GM19372 (cell line): ENCODE measurements around the gene BMP7.
"Not testable (repeated sequence)": the region's sequence is repeated elsewhere in the genome, so short reads cannot be mapped to it uniquely, and the experiment has no call there.

ENCODE experiments used
- ATAC-seq: cut with Tn5 transposase; IDR thresholded peaks from one replicate; pipeline ENCODE4 v1.9.1; 2021; ENCODE audit warnings: mild to moderate bottlenecking, low read depth, moderate library complexity; ENCODE audit not compliant: unreplicated experiment

Gene BMP7

DNA sequence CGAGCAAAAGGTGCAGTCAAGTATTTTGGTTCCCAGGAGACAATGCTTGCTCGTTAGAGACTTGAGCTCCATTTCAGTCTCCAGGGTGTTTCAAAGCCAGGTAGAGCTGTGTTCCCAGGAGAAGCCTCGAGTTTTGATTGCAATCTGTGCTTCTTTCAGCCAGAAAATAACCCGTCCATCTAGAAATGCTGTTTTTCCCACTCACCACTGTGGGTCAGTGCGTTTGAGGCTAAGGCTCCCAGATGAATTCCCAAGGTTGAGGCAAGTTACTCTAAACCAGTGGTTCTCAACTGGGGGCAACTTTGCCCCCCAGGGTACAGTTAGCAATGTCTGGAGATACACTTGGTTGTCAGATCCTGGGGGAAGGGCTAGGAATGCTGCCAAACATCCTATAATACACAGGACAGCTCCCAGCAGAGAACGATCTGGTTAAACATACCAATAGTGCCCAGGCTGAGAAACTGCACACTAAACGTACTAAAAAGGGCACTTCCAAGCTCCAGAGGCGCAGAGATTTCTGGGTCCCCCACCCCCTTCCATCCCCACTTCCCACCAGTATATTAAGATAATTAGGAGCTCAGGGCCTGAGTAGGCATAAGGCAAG is 13.8 kb downstream of the BMP7 start:
- no peak for ATAC-seq

DNA sequence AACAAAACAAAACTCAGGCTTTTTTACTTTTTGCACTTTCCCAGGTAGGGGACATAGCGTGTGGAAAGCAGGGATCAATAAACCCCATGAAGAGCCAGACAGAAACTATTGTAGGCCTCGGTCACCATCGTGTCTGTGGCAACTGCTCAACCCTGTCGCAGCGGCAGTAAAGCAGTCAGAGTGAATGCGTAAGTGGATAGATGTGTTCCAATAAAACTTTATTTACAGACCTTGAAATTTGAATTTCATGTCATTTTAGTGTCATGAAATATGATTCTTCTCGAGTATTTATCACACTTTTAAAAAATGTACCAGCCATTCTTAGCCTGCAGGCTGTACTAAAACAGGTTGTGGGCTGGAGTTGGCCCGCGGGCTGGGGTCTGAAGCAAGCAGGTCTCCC is 14.5 kb downstream of the BMP7 start:
- no peak for ATAC-seq

DNA sequence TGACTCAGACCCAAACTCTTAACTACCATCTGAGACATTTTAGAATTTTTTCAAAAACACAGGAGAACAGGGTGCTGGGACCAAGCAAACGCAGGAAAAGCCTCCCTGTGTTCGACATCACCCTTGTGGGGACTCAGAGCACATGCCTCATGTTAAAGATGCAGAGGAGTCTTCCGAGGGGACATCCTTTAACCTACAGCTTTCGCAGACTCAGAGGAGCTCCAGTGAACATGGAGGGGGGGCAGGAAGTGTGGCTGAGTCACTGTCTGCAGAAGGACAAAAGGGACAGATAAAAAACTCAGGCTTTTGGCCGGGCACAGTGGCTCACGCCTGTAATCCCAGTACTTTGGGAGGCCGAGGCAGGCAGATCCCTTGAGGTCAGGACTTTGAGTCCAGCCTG is 15.1 kb downstream of the BMP7 start:
- no peak for ATAC-seq

DNA sequence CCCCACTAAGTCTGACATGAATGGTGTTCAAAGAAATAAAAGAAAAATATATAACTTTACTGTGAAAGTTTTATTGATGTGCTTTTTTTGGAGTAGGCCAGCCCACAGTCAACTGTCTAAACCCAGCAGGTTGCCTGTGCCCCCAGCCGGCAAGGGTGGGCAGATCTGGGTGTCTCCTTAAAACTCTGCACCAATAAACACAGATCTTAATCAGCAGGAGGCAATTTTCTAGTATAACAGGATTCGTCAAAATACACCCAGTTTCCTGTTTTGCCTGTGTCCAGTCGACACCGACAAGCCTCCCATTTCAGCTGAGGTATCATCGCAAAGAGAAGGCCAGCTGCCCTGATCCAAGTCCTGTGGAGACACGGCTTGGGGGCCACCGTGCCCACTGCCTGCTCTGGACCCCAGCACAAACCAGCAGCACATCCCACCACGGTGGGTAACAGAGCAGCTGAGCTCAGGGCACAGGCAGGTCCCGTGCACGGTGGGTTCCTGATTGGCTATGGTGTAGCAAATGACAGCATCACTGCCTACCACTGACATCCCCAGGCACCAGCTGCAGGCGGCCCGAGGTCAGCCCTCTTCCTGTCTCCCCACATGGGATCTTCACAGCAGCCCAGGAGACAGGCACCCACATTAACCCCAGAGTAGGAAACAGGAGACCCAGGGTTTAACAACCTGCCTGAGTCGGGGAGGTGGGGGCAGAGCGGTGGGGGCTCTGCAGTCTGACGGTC is 15.7 kb downstream of the BMP7 start:
- ATAC-seq: no peak

DNA sequence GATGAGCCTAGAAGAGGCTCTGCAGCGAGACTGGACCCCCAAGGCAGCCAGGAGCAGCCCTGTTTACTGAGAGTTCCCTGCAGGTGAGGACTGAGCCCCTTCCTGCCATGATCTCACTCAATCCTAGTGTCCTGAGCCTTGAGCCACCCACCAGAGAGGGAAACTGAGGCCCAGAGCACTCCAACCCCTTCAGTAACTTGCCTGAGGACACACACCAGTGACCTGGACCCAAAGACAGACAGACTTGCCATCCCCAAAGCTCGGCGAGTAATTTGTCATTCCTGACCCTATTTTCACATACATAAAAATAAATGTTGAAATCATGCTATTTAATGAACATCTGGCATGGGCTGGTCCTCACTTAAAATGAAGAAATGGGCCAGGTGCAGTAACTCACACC is 16.7 kb downstream of the BMP7 start:
- ATAC-seq: no peak

DNA sequence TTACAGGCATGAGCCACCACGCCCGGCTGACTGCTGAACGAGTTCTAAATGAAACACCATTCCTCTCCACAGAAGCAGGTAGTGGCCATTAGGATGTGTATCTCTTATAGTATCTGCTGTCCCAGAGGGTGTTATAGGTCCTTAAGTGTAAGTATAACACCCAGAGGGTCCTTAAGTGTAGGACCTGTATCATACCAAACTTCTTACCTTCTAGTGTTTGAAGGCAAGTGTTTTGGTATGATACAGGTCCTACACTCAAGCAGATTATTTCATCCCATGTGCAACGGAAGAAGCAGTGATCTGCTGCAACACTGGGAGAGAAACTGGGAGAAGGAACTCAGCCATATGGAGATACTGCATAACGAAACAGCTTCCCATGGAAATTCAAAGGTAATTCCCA is 17.4 kb downstream of the BMP7 start:
- no peak for ATAC-seq

DNA sequence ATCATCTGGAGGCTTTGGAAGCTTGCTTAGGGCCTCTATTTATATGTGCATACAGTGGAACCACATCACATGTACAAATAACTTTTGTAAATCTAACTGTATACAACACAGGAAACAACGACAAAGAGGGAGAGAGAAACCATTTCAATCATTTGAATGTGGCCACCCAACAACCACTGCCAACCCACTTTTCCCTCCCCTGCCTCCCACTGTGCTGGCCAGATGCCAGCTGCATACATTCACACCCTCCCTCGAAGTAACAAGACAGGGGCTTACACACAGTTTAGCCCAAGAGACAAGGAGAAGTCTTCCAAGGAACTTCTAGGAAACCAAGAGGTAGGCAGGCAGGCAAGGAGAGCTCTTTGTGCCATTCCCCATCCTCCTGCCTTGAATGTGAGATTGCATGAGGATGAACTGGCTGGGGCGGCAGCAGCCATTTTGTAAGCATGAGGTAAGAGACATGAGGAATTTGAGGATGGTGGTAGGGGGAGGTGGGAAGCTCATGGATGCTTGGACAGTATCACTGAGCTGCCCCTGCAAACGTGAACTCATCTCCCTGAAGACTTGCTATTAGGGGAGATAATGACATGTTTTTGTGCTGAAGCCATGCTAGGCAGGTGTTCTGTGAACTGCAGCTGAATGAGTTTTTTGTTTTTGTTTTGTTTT is 18.2 kb downstream of the BMP7 start:
- ATAC-seq: no peak

DNA sequence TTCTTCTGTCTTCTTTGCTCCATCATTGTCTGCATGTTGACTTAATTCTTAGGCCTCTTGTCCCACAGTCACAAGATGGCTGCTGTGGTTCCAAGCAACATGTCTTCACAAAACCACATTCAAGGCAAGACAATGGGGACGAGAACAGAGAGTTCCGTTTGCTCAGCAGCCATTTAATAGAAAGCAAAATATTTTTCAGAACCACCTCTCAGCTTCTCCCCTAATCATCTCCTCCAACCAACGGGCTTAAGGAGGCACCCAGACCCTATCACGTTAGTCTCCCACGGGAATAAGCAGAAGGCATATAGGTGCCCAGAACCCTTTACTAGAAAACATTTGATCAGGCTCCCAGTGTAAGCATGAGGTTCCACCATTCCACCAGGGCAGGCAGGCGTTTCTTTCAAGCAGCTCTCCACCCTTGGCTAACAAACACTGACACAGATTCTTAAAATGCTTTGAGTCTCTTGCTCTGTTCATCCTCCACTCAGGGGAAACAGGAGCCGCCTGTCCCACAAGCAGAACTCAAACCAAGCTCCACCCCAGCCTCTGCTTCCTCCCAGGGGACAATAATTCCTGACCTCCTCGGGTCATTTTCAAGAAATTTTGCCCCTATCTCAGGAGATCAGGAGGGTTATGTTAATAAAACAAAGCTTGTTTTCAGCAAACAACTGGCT is 19.0 kb downstream of the BMP7 start:
- no peak for ATAC-seq

DNA sequence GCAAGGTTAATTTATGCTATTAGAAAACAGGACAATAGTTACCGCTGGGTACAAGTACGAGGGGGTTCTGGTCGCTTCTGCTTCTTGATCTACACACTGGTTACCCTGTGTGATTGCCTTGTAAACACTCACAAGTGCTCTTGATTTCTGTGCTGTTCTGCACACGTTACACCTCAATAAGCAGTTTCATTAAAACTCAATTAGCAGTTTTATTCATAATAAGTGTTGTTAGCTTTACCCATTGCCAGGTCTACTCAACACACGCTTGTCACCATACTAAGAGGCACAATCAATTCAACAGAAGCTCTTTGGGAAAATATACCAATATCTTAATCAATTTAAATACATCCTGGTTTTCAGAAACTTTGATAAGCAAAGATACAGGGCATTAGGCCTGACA is 20.4 kb downstream of the BMP7 start:
- ATAC-seq: no peak

DNA sequence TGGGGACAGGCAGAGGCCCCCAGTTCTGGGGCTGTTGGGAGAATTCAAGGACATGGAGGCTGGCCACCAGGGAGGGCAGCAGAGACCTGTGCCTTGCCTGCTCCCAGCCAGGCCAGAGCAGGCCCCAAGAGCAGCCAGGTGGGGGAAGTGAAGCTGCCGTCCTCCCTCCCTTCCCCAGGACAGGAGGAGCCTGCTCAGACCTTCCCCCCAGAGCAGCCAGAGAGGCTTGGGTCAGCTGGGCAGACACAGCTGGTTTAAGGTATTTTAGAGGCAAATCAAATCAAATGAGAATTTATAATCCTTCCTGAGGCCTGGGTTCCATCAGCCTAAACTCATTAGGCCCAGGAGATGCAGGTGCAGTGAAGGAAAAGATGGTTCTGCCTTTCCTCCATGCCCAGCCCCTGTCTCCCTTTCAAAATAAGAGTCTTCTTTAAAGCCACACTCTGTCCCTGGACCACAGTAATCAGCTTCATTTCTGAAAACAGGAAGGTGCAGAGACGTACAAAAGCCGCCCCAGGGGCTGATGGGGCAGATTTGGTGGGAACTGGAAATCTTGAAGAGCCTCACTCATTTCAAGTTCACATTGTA is 21.7 kb downstream of the BMP7 start:
- no peak for ATAC-seq

DNA sequence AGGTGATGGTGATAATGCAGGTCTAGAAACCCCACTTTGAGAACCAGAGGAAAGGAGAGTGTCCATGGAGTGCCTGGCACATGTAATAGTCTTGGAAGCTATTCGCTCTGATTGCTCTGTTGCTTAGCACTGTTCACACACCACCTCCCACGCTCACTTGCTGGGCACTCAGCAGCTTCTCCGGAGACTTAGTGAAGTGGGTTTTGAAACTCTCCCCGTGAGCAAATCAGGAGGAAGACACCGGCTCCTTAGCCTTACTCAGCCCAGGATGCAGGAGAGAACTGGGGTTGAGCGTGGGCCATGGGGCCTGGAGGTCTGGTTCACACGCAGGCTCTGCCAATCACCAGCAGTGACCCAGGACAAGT is 22.2 kb downstream of the BMP7 start:
- ATAC-seq: no peak

DNA sequence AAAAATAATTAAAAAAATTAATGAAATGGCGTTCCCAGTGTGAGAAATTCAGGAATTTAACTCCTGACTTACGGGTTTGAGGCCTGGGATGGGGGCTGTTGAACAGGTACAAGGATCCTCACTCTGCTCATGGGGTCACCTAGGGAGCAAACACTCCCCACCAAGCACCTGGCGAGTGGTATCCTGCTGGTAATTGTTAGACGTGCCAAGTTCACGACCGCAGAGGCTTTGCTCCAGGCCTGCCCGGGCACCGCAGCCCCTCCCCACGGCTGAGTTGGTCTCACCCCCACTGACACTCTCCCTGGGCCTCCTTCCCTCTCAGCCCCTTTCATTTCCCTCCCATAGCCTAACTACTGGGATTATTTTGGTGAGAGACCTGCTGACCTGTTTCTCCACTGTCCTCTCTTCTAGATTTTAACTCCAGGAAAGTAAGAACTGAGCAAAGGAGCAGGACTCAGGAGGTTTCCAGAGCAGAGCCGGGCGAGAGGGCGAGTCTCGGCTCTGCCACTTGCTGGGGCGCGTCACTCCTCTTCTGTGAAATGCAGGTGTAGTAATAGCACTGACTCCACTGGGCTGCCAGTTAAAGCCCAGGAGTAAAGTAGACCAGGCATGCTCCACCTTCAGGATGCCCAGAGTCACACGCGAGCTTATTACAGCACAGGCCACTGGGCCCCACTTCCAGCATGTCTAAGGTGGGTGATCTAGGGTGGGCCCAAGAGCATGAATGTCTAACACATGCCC is 22.8 kb downstream of the BMP7 start:
- no peak for ATAC-seq

DNA sequence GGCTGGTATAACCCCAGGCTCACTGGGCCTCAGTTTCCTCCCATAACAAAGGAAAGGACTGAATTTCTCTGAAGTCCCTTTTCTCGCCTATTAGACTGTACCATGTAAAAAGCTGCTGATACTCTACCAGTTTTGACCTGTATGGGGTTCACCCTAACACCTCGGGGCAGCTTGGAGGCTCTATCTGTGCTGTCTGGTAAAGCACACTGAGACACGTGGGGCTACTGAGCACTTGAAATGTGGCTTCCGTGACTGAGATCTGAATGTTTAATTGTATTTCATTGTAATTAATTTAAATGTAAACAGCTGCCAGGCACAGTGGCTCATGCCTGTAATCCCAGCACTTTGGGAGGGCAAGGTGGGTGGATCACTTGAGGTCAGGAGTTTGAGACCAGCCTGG is 24.0 kb downstream of the BMP7 start:
- ATAC-seq: no peak

DNA sequence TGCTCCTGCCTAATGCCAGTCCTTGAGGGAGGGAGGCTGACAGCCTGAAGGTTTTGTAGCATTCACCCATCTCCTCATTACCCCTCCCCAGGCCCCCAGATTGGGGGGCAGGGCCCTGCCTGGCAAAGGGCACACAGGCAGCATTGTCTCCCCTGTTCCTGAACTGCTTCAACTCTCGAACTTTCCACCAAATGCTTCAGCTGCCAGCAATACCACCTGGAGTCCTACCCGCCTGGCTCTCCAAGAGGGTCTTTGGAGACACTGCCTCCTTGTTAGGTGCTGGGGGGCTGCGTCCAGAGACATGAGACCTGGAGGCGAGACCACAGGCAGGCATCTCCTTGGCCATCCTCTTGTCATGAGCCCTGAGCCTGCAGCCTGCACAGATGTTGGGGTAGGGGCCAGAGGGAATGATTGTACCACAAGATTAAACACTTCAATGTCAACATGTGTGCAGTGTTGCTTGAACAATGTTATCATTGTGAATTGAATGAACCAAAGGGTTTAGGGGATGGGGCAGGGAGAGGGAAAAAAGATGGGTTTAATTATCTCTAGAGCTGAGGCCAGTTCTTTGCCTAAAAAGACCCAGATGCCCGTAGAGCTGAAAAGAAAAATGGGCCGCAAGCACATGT is 25.0 kb downstream of the BMP7 start:
- ATAC-seq: no peak

DNA sequence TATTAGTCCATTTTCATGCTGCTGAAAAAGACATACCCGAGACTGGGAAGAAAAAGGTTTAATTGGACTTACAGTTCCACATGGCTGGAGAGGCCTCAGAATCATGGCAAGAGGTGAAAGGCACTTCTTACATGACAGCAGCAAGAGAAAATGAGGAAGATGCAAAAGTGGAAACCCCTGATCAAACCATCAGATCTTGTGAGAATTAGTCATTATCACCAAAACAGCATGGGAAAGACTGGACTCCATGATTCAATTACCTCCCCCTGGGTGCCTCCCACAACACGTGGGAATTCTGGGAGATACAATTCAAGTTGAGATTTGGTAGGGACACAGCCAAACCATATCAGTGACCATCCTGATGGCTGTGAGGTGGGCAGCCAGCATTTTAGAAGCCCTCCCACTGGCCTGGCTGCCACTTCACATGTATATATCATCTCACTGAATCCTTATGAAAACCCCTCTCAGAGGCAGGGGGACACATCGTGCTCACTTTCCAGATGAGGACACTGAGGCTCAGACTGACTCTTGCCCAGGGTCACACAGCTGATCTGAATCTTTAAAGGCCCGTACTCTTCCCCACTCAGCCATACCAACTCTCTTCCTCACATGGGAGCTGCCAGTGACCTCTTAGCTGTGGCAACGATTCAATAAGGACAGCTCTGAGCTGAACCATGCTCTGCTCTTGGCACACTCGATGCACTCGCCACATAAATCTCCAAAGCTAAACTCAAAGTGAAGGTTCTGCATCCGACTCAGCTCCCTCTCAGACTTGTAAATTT is 25.7 kb downstream of the BMP7 start:
- no peak for ATAC-seq

DNA sequence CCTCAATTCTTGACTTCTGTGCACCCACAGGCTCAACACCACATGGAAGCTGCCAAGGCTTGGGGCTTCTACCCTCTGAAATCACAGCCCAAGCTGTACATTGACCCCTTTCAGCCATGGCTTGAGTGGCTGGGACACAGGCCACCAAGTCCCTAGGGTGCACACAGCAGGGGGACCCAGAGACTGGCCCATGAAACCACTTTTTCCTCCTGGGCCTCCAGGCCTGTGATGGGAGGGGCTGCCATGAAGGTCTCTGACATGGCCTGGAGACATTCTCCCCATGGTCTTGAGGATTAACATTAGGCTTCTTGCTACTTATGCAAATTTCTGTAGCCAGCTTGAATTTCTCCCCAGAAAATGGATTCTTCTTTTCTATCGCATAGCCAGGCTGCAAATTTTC is 26.7 kb downstream of the BMP7 start:
- not testable (repeated sequence) for ATAC-seq

DNA sequence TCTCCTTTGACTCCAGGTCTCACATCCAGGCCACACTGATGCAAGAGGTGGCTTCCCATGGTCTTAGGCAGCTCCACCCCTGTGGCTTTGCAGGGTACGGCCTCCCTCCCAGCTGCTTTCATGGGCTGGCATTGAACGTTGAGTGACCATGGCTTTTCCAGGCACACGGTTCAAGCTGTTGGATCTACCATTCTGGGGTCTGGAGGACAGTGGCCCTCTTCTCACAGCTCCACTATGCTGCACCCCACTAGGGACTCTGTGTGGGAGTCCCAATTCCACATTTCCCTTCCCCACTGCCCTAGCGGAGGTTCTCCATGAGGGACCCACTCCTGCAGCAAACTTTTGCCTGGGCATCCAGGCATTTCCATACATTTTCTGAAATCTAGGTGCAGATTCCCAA is 27.1 kb downstream of the BMP7 start:
- not testable (repeated sequence) for ATAC-seq

DNA sequence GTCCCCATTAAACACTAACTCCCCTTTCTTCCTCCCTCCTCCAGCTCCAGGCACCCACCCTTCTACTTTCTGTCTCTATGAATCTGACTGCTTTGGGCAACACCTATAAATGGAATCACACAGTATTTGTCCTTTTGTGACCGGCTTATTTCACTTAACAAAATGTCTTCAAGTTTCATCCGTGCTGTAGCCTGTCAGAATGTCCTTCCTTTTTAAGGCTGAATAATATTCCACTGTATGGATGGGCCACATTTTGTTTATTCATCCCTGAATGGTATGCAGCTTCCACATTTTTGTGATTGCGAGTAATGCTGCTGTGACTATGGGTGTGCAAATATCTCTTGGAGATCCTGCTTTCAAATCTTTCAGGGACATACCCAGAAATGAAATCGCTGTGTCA is 28.4 kb downstream of the BMP7 start:
- no peak for ATAC-seq

DNA sequence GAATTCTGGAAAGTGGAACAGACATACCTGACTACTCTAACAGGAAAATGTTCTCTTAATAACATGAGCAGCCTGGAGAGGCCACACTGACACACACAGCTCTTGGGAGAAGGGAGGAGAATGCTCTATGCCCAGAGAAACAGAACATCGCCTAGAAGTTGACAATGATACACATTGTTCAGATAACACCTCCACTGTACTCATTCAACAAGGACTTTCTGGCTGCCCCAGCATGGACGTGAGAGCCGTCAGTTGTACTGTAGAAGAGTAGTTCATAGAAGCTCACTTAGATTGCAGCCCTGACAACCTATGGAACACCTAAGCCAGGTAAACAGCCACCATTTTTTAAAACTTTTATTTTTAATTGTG is 28.9 kb downstream of the BMP7 start:
- ATAC-seq: no peak
